ENCODE results near the gene MRPL53. TPM values are rescaled to one million over a fixed set of nuclear protein-coding genes. Genes with fewer than 3 reads are reported as not detected.

The MRPL53 gene
- total RNA-seq, 4 donors from 2014 or later: 26.5 to 48.7 (median 41.5) TPM

DNA sequence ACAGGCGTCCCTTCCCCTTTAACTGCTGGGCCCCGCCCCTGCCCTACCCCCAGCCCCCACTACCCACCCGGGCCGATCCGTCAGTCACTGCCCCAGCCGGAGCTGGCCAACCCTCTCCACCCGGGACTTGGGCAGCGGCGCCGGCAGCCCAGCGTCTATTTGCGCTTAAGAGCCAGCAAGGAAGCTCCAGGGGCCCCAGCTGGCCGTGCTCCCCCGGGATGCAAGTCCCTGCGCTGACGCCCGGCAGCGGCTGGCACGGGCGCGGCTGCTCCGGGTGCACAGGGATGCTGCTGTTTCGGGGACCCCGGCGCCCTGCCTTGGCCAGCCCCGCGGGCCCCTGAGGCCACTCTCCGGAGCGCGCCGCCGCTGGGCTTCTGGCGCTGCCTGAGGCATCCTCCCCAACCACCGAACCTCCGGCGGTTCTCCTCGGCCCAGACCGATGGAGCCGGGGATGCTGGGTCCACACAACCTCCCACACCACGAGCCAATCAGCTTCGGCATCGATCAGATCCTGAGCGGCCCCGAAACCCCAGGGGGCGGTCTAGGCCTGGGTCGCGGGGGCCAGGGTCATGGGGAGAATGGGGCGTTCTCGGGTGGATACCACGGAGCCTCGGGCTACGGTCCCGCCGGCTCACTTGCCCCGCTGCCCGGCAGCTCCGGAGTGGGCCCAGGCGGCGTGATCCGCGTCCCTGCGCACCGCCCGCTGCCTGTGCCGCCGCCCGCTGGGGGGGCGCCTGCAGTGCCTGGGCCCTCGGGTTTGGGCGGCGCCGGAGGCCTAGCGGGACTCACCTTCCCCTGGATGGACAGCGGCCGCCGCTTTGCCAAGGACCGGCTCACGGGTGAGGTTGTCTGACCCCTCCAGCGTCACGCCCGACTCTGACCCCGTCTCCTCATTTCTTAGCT is 42.1 kb upstream of the MRPL53 start, which contains the start of gene TLX2:
Gene TLX2, plus strand, starts transcription at position 83 of the 903 bp plus-strand sequence. Its CDS starts 357 bp downstream, at position 440.
- Histone ChIP-seq H3K9me3 (no peaks in the 10 kb centered on the region), H3K27me3 (peaks cover 88 to 100% (median 88%) of the 10 kb centered on the region in 3 donors), H3K27ac (no peak within 1 kb of the TSS), H3K4me1 (peaks cover 7 to 17% of the 10 kb centered on the region in 2 donors), H3K4me3 (no peak within 1 kb of the TSS), H3K36me3 (no peaks in the 10 kb centered on the region)
- in situ Hi-C loops (cut with MboI; ENCODE audit: low sequenced_read_pairs in 4 of 4) (no loop called here), intact Hi-C loops (cut with DNase I; ENCODE audit: low total_unique reads) (no loop called here)
- ATAC-seq: no peak
- DNase-seq: no peak
- TF ChIP-seq CTCF (IDR thresholded peaks at IDR 0.05 in 4 of 5, conservative IDR thresholded peaks at IDR 0.05 in 1 of 5) (no peak), POLR2A (IDR thresholded peaks at IDR 0.05) (no peak)

- Histone ChIP-seq H3K36me3 (no peaks in the 10 kb centered on the region), H3K9me3 (no peaks in the 10 kb centered on the region), H3K27ac (no peak overlapping the region), H3K27me3 (peaks cover 79 to 93% (median 83%) of the 10 kb centered on the region in 3 donors), H3K4me1 (peaks cover 7 to 17% of the 10 kb centered on the region in 2 donors), H3K4me3 (no peak overlapping the region)
- ATAC-seq (no peak), DNase-seq (no peak)
- intact Hi-C loops (cut with DNase I; ENCODE audit: low total_unique reads): no loop called here
- TF ChIP-seq POLR2A (IDR thresholded peaks at IDR 0.05): no peak
- no peak for TF ChIP-seq CTCF (IDR thresholded peaks at IDR 0.05 in 4 of 5, conservative IDR thresholded peaks at IDR 0.05 in 1 of 5)
- in situ Hi-C loops (cut with MboI; ENCODE audit: low sequenced_read_pairs in 4 of 4): no loop called here
Observed at GRCh38 chr2:74513605-74514367, 41.3 kb upstream of the MRPL53 start.

- Histone ChIP-seq H3K27ac (no peak overlapping the region), H3K36me3 (no peaks in the 10 kb centered on the region), H3K4me1 (peaks cover 12 to 22% of the 10 kb centered on the region in 2 donors), H3K4me3 (no peak overlapping the region), H3K9me3 (no peaks in the 10 kb centered on the region), H3K27me3 (peaks cover 71 to 85% (median 82%) of the 10 kb centered on the region in 3 donors)
- no peak for ATAC-seq
- DNase-seq: no peak
- intact Hi-C loops (cut with DNase I; ENCODE audit: low total_unique reads): no loop called here
- in situ Hi-C loops (cut with MboI; ENCODE audit: low sequenced_read_pairs in 4 of 4): no loop called here
- TF ChIP-seq CTCF (IDR thresholded peaks at IDR 0.05 in 4 of 5, conservative IDR thresholded peaks at IDR 0.05 in 1 of 5) (no peak), POLR2A (IDR thresholded peaks at IDR 0.05) (no peak)
Observed at GRCh38 chr2:74512744-74513604, 40.5 kb upstream of the MRPL53 start.

All from gastrocnemius medialis (tissue), 4 donors.